BE2C (cell line): ENCODE measurements around the gene LIMA1.
"Not testable (repeated sequence)": the region's sequence is repeated elsewhere in the genome, so short reads cannot be mapped to it uniquely, and the experiment has no call there.

Experiments used
- DNase-seq: peaks from one replicate; pipeline ENCODE4 v3.0.0-alpha.2; 2020
- H3K27me3 ChIP-seq: fragments of 250-450 bp; sonication (Bioruptor Pico); 2 replicates; pipeline ENCODE4 v1.5.1; 2020; ENCODE audit warnings: mild to moderate bottlenecking
- H3K36me3 ChIP-seq: fragments of 250-450 bp; sonication (Bioruptor Pico); 2 replicates; pipeline ENCODE4 v1.5.1; 2020; ENCODE audit warnings: mild to moderate bottlenecking
- H3K4me1 ChIP-seq: fragments of 250-450 bp; sonication (Bioruptor Pico); 2 replicates; pipeline ENCODE4 v1.5.1; 2020
- H3K4me3 ChIP-seq: 2 replicates; pipeline ENCODE4 v1.5.1; 2011; ENCODE audit warnings: low read depth, low read length
- H3K9me3 ChIP-seq: fragments of 250-450 bp; sonication (Bioruptor Pico); 2 replicates; pipeline ENCODE4 v1.5.1; 2020
- CTCF ChIP-seq: IDR thresholded peaks from 2 replicates; pipeline ENCODE4 v1.5.1; 2012; ENCODE audit warnings: mild to moderate bottlenecking, low read depth, low read length

Gene LIMA1

GRCh38 chr12:50309950-50310349 is 26.6 kb upstream of the LIMA1 start:
- Histone ChIP-seq H3K4me1 (no peaks in the 10 kb centered on the region), H3K9me3 (no peaks in the 10 kb centered on the region), H3K36me3 (no peaks in the 10 kb centered on the region), H3K4me3 (no peak overlapping the region), H3K27me3 (no peaks in the 10 kb centered on the region)
- DNase-seq = no peak
- TF ChIP-seq CTCF = no peak

- Histone ChIP-seq H3K4me1 (no peaks in the 10 kb centered on the region), H3K4me3 (no peak overlapping the region), H3K9me3 (no peaks in the 10 kb centered on the region), H3K27me3 (no peaks in the 10 kb centered on the region), H3K36me3 (no peaks in the 10 kb centered on the region)
- TF ChIP-seq CTCF = no peak
- no peak for DNase-seq
Measured at GRCh38 chr12:50302686-50303085, 19.4 kb upstream of the LIMA1 start.

- Histone ChIP-seq H3K9me3 (no peaks in the 10 kb centered on the region), H3K4me1 (no peaks in the 10 kb centered on the region), H3K27me3 (no peaks in the 10 kb centered on the region), H3K36me3 (no peaks in the 10 kb centered on the region), H3K4me3 (no peak overlapping the region)
- TF ChIP-seq CTCF = no peak
- no peak for DNase-seq
Measured at GRCh38 chr12:50297996-50298395, 14.7 kb upstream of the LIMA1 start.

GRCh38 chr12:50297027-50297426 is 13.7 kb upstream of the LIMA1 start:
- Histone ChIP-seq H3K9me3 (no peaks in the 10 kb centered on the region), H3K36me3 (no peaks in the 10 kb centered on the region), H3K4me3 (no peak overlapping the region), H3K27me3 (no peaks in the 10 kb centered on the region), H3K4me1 (no peaks in the 10 kb centered on the region)
- DNase-seq = no peak
- no peak for TF ChIP-seq CTCF

- no peak for TF ChIP-seq CTCF
- Histone ChIP-seq H3K9me3 (no peaks in the 10 kb centered on the region), H3K36me3 (no peaks in the 10 kb centered on the region), H3K4me3 (no peak overlapping the region), H3K27me3 (no peaks in the 10 kb centered on the region), H3K4me1 (no peaks in the 10 kb centered on the region)
- no peak for DNase-seq
Measured at GRCh38 chr12:50296554-50296953, 13.2 kb upstream of the LIMA1 start.

- Histone ChIP-seq H3K4me1 (no peaks in the 10 kb centered on the region), H3K9me3 (no peaks in the 10 kb centered on the region), H3K36me3 (no peaks in the 10 kb centered on the region), H3K4me3 (no peak overlapping the region), H3K27me3 (no peaks in the 10 kb centered on the region)
- DNase-seq = no peak
- TF ChIP-seq CTCF = no peak
Measured at GRCh38 chr12:50291377-50291776, 8.1 kb upstream of the LIMA1 start.

- H3K36me3 ChIP-seq, H3K4me3 ChIP-seq, H3K27me3 ChIP-seq, DNase-seq, H3K4me1 ChIP-seq, H3K9me3 ChIP-seq: not testable (repeated sequence)
Measured at GRCh38 chr12:50290692-50291091, 7.4 kb upstream of the LIMA1 start.
